Stimulated activated CD8-positive, alpha-beta memory T cell treated with anti-CD3 and anti-CD28 coated beads, Interleukin-7, amount 100 ng/mL, for 48 hours (primary cell): ENCODE results near the gene MYPOP.
A peak's percentile ranks its signal among the peaks of the same experiment; 100 is the strongest.
"Not testable (repeated sequence)": the region's sequence is repeated elsewhere in the genome, so short reads cannot be mapped to it uniquely, and the experiment has no call there.

Experiments used
- DNase-seq, 2 donors: peaks; one replicate each; pipeline ENCODE4 v3.0.0-alpha.2; 2020; ENCODE audit warnings: low read depth in 1 of 2; ENCODE audit errors: extremely low read depth in 1 of 2

Gene MYPOP

GRCh38 chr19:45884682-45885555 lies 17.5 kb downstream of the MYPOP start:
- DNase-seq, result no peak

- no peak for DNase-seq
Measured at GRCh38 chr19:45883881-45884681, 18.3 kb downstream of the MYPOP start.

GRCh38 chr19:45883586-45883880 lies 18.9 kb downstream of the MYPOP start:
- DNase-seq, result no peak

GRCh38 chr19:45882652-45883585 lies 19.5 kb downstream of the MYPOP start:
- DNase-seq, result peak; percentile 72 to 73

GRCh38 chr19:45881909-45882528 lies 20.4 kb downstream of the MYPOP start:
- no peak for DNase-seq

- DNase-seq, result no peak
Measured at GRCh38 chr19:45881082-45881908, 21.1 kb downstream of the MYPOP start.

- DNase-seq, result no peak
Measured at GRCh38 chr19:45879971-45880370, 22.4 kb downstream of the MYPOP start.

- DNase-seq, result no peak
Measured at GRCh38 chr19:45879055-45879454, 23.4 kb downstream of the MYPOP start.

- no peak for DNase-seq
Measured at GRCh38 chr19:45878043-45878794, 24.2 kb downstream of the MYPOP start.

- DNase-seq, result no peak
Measured at GRCh38 chr19:45876411-45877197, 25.8 kb downstream of the MYPOP start.

- no peak for DNase-seq
Measured at GRCh38 chr19:45876161-45876410, 26.3 kb downstream of the MYPOP start.

- no peak for DNase-seq
Measured at GRCh38 chr19:45874620-45874966, 27.8 kb downstream of the MYPOP start.

- DNase-seq, result no peak
Measured at GRCh38 chr19:45873219-45873772, 29.1 kb downstream of the MYPOP start.

GRCh38 chr19:45872095-45872919 lies 30.1 kb downstream of the MYPOP start:
- DNase-seq, result no peak

- no peak for DNase-seq
Measured at GRCh38 chr19:45870798-45871197, 31.6 kb downstream of the MYPOP start.

- not testable (repeated sequence) for DNase-seq
Measured at GRCh38 chr19:45867241-45867640, 35.2 kb downstream of the MYPOP start.

- no peak for DNase-seq
Measured at GRCh38 chr19:45866400-45867176, 35.8 kb downstream of the MYPOP start.
